ENCODE data around the gene SKI. TPM values are rescaled to one million over a fixed set of nuclear protein-coding genes. Genes with fewer than 3 reads are reported as not detected.
A peak's percentile ranks its signal among the peaks of the same experiment; 100 is the strongest.

SKI gene
- total RNA-seq = 10 to 100 TPM; 21.4 to 32.1 (median 30.3) TPM
- polyA plus RNA-seq = 10 to 100 TPM in 2 of 3 donors, 1 to 10 TPM in 1; 7.7 to 20.9 (median 18.3) TPM
- long read RNA-seq, donor 1, partial matches to known transcripts = 0 of 2 reads
- long read RNA-seq, donor 1, other reads (novel, unspliced or antisense) = 2 of 2 reads
- long read RNA-seq, donor 2, full-length matches to known transcripts = 1 of 7 reads
- long read RNA-seq, donor 2, partial matches to known transcripts = 2 of 7 reads
- long read RNA-seq, donor 2, other reads (novel, unspliced or antisense) = 4 of 7 reads

DNA sequence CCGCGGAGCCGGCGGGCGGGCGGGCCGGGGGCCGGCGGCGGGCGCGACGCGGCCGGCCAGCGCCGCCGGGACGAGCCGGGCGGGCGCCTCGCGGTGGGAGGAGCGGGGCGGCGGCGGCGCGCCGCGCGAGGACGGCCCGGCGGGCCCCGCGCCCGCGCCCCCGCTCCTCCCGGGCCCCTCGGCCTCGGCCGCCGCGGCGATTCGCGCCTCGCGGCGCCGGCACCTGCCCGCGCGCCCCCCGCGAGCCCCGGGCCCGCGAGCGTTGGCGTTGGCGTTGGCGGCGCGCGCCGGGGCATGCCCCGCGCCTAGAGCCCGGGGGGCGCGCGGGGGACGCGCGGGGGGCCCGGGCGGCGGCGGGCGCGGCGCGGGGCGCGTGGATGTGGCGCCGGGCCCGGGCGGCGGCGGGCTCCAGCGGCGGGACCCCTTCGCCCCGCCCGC is at the start of gene SKI:
Gene SKI, plus strand, starts transcription at position 163 of the 438 bp plus-strand sequence. CDS start 448 bp downstream, outside the sequence.
- Histone ChIP-seq H3K27ac (peak within 1 kb of the TSS; percentile 99), H3K4me3 (peak within 1 kb of the TSS; percentile 87), H3K36me3 (ENCODE audit: insufficient read depth in 1 of 2, low read depth in 1 of 2) (no peaks in the 10 kb centered on the region), H3K9me3 (no peaks in the 10 kb centered on the region), H3K4me1 (peaks cover 36% of the 10 kb centered on the region), H3K27me3 (ENCODE audit: insufficient read depth in 3 of 3, low read length in 2 of 3) (no peaks in the 10 kb centered on the region)
- WGBS, 3 donors = 0 to 1% methylated on average over 5 to 95 of the region's 100 CpGs; no CpG with 5 or more reads in 1 of the 3 donors
- ATAC-seq (no peak), DNase-seq (no peak)
- TF ChIP-seq, protein P1, sequence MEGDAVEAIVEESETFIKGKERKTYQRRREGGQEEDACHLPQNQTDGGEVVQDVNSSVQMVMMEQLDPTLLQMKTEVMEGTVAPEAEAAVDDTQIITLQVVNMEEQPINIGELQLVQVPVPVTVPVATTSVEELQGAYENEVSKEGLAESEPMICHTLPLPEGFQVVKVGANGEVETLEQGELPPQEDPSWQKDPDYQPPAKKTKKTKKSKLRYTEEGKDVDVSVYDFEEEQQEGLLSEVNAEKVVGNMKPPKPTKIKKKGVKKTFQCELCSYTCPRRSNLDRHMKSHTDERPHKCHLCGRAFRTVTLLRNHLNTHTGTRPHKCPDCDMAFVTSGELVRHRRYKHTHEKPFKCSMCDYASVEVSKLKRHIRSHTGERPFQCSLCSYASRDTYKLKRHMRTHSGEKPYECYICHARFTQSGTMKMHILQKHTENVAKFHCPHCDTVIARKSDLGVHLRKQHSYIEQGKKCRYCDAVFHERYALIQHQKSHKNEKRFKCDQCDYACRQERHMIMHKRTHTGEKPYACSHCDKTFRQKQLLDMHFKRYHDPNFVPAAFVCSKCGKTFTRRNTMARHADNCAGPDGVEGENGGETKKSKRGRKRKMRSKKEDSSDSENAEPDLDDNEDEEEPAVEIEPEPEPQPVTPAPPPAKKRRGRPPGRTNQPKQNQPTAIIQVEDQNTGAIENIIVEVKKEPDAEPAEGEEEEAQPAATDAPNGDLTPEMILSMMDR (IDR thresholded peaks at IDR 0.05) = no peak
- intact Hi-C loops (cut with DNase I) = no loop called here

DNA sequence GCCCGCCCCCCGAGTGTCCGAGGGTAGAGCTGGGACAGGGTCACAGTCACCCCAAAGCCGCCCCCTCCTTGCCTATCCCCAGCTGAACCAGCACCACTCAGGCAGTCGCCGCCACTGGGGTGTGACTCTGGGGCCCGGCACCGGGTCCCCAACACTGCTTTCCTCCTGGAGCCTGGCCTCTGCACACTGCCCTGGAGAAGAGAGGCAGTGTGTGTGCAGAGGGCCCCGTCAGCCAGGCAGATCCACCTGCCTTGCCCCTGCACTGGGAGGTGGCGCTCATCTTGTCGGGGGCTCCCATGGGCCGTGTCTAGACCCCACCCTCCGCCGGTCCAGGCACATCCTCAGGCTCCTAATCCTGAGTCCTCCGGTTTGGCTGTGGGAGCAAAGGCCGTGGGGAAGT is 49.2 kb upstream of the SKI start:
- Histone ChIP-seq H3K4me3 (no peak overlapping the region), H3K27me3 (ENCODE audit: insufficient read depth in 3 of 3, low read length in 2 of 3) (peaks cover 0 to 7% (median 0%) of the 10 kb centered on the region in 3 donors), H3K9me3 (no peaks in the 10 kb centered on the region), H3K36me3 (ENCODE audit: insufficient read depth in 1 of 2, low read depth in 1 of 2) (no peaks in the 10 kb centered on the region), H3K4me1 (no peaks in the 10 kb centered on the region), H3K27ac (no peak overlapping the region)
- TF ChIP-seq, protein P1 (IDR thresholded peaks at IDR 0.05) = no peak
- intact Hi-C loops (cut with DNase I) = no loop called here
- no peak for ATAC-seq
- no peak for DNase-seq
- WGBS, 3 donors = 77 to 79% (median 79%) methylated on average over 13 to 16 of the region's 16 CpGs

DNA sequence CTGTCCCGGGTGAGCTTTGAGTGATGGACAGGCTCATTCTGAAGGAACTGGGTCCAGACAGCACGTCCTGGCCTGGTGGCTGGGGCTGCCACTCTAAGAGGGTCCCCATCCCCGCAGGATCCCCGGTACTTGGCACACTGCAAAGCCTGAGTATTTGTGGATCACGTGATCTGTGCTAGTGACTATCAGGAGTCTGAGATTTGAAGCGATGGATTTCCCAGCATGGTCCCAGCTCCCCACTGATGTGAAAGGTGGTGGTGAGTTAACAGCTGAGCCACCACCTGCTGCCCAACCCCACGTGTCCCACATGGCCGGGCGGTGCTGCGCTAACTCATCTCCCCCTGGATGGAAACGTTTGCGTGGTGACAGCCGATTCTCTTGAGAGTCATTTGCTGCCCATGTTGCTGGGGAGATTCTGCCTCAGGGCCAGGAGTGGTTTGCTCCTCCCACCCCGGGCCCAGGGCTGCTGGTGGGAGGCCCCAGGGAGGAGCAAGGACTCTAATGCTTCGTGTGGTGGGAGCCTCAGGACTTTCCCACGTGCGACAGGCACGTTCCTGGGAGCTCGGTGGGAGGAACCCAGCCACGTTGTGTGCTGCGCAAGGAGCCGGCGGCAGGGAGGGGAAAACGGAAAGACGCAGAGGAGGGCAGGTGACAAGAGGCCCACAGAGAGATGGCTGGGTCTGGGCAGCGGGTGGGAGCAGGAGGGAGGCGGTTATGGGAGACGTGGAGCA is 48.7 kb upstream of the SKI start:
- no peak overlapping the region for H3K27ac ChIP-seq
- no peak overlapping the region for H3K4me3 ChIP-seq
- DNase-seq (no peak), ATAC-seq (no peak)
- no peaks in the 10 kb centered on the region for H3K9me3 ChIP-seq
- TF ChIP-seq, protein P1 (IDR thresholded peaks at IDR 0.05) = no peak
- WGBS, 3 donors = 40 to 46% (median 42%) methylated on average over 28 of the region's 28 CpGs
- H3K4me1 ChIP-seq = no peaks in the 10 kb centered on the region
- peaks cover 0 to under 1% (median 0%) of the 10 kb centered on the region in 3 donors for H3K27me3 ChIP-seq (ENCODE audit: insufficient read depth in 3 of 3, low read length in 2 of 3)
- H3K36me3 ChIP-seq (ENCODE audit: insufficient read depth in 1 of 2, low read depth in 1 of 2) = no peaks in the 10 kb centered on the region
- intact Hi-C loops (cut with DNase I) = no loop called here

DNA sequence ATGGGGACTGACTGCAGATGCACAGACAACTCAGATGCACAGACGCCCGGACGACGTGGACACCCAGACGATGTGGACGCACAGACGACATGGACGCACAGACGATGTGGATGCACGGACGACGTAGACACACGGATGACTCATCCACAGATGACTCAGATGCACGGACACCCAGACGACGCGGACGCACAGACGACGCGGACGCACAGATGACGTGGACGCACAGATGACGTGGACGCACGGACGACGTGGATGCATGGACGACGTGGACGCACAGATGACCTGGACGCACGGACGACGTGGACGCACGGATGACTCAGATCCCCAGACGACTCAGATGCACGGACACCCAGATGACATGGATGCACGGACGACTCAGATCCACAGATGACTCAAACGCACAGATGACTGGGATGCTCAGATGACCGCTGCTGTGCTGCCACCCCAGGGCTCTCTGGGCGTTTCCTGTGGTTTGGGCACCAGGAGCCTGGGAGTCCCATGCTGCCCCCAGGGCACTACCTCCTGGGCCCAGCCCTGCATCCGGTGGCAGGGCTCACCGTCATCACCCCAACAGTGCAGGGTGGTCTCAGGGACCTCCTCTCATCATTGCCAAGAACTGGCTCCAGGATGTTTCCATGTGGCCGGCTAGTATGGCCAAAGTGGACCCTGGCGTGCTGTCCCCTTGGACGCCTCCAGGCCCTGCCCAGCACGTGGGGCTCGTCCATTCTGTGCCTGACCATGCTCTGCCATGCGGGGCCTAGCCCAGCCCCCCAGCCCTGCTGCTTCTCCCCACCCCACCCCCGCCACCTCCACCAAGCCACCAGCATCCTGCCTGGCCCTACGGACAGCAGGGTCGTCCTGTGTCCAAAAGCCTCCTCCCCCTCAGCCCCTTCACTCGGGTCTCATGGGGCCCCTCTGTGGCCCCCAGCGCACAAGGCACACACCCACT is 47.5 kb upstream of the SKI start:
- H3K4me1 ChIP-seq = no peaks in the 10 kb centered on the region
- 85 to 90% (median 86%) methylated on average over 55 to 58 of the region's 58 CpGs for WGBS, 3 donors
- intact Hi-C loops (cut with DNase I) = no loop called here
- H3K27me3 ChIP-seq (ENCODE audit: insufficient read depth in 3 of 3, low read length in 2 of 3) = no peaks in the 10 kb centered on the region
- ATAC-seq = no peak
- H3K36me3 ChIP-seq (ENCODE audit: insufficient read depth in 1 of 2, low read depth in 1 of 2) = no peaks in the 10 kb centered on the region
- TF ChIP-seq, protein P1 (IDR thresholded peaks at IDR 0.05) = no peak
- no peak overlapping the region for H3K4me3 ChIP-seq
- H3K9me3 ChIP-seq = no peaks in the 10 kb centered on the region
- no peak overlapping the region for H3K27ac ChIP-seq
- no peak for DNase-seq
